ENCODE results near the gene CFAP298. TPM values are rescaled to one million over a fixed set of nuclear protein-coding genes. Genes with fewer than 3 reads are reported as not detected.

Gene CFAP298
- total and polyA plus RNA-seq, 11 donors = 14.2 to 36.0 (median 20.8) TPM

GRCh38 chr21:32593690-32594089, 18.5 kb downstream of the CFAP298 start:
- Histone ChIP-seq H3K4me1 (no peaks in the 10 kb centered on the region), H3K4me3 (no peak overlapping the region), H3K36me3 (peaks cover 0 to 18% (median 11%) of the 10 kb centered on the region in 9 donors), H3K9me3 (no peaks in the 10 kb centered on the region), H3K27ac (no peak overlapping the region), H3K27me3 (no peaks in the 10 kb centered on the region)
- no peak for TF ChIP-seq POLR2A (IDR thresholded peaks at IDR 0.05)
- TF ChIP-seq CTCF (IDR thresholded peaks at IDR 0.05) = no peak
- intact Hi-C loops (cut with DNase I) = loop anchor here in 1 of 10 donors (10.0 kb wide), 1 partner anchor 729 kb away; no protein-coding TSS in a partner anchor
- no peak for ATAC-seq
- WGBS, 4 donors = 75 to 86% (median 84%) methylated on average over 6 to 8 of the region's 8 CpGs
- DNase-seq = no peak

GRCh38 chr21:32592929-32593502, 19.2 kb downstream of the CFAP298 start:
- no peak for ATAC-seq
- H3K27me3 ChIP-seq = no peaks in the 10 kb centered on the region
- H3K36me3 ChIP-seq = peaks cover 0 to 12% (median 7%) of the 10 kb centered on the region in 9 donors
- TF ChIP-seq POLR2A (IDR thresholded peaks at IDR 0.05) = no peak
- no peak for TF ChIP-seq CTCF (IDR thresholded peaks at IDR 0.05)
- WGBS, 4 donors = 67 to 73% (median 68%) methylated on average over 10 of the region's 10 CpGs
- H3K4me1 ChIP-seq = no peaks in the 10 kb centered on the region
- no peak for DNase-seq
- H3K27ac ChIP-seq = no peak overlapping the region
- no peak overlapping the region for H3K4me3 ChIP-seq
- H3K9me3 ChIP-seq = no peaks in the 10 kb centered on the region
- intact Hi-C loops (cut with DNase I) = loop anchor here in 1 of 10 donors (10.0 kb wide), 1 partner anchor 728 kb away; no protein-coding TSS in a partner anchor

GRCh38 chr21:32590130-32590529, 22.0 kb downstream of the CFAP298 start:
- Histone ChIP-seq H3K4me3 (no peak overlapping the region), H3K27me3 (no peaks in the 10 kb centered on the region), H3K27ac (no peak overlapping the region), H3K4me1 (no peaks in the 10 kb centered on the region), H3K9me3 (no peaks in the 10 kb centered on the region), H3K36me3 (peaks cover 0 to 8% (median 0%) of the 10 kb centered on the region in 9 donors)
- intact Hi-C loops (cut with DNase I) = loop anchor here in 1 of 10 donors (10.0 kb wide), 1 partner anchor 725 kb away; no protein-coding TSS in a partner anchor
- DNase-seq = no peak
- 83 to 87% (median 84%) methylated on average over 4 of the region's 4 CpGs for WGBS, 4 donors
- TF ChIP-seq POLR2A (IDR thresholded peaks at IDR 0.05) = no peak
- TF ChIP-seq CTCF (IDR thresholded peaks at IDR 0.05) = no peak
- no peak for ATAC-seq

GRCh38 chr21:32587651-32588050, 24.5 kb downstream of the CFAP298 start:
- H3K4me3 ChIP-seq = no peak overlapping the region
- H3K36me3 ChIP-seq = peaks cover 0 to 8% (median 0%) of the 10 kb centered on the region in 9 donors
- H3K4me1 ChIP-seq = no peaks in the 10 kb centered on the region
- no peaks in the 10 kb centered on the region for H3K27me3 ChIP-seq
- no peak overlapping the region for H3K27ac ChIP-seq
- DNase-seq (no peak), ATAC-seq (no peak)
- intact Hi-C loops (cut with DNase I) = no loop called here
- TF ChIP-seq POLR2A (IDR thresholded peaks at IDR 0.05) (no peak), CTCF (IDR thresholded peaks at IDR 0.05) (no peak)
- H3K9me3 ChIP-seq = no peaks in the 10 kb centered on the region
- 93 to 95% (median 94%) methylated on average over 5 of the region's 5 CpGs for WGBS, 4 donors
